Osteocyte (in vitro differentiated cells): ENCODE measurements around the gene EME2. TPM values are rescaled to one million over a fixed set of nuclear protein-coding genes. Genes with fewer than 3 reads are reported as not detected.
"Not testable (repeated sequence)": the region's sequence is repeated elsewhere in the genome, so short reads cannot be mapped to it uniquely, and the experiment has no call there.

Experiments used
- DNase-seq: peaks from one replicate; pipeline ENCODE4 v3.0.0; 2021; ENCODE audit warnings: mixed read lengths; ENCODE audit not compliant: unreplicated experiment; ENCODE audit errors: extremely low spot score
- H3K27ac Mint-ChIP-seq: one replicate; pipeline ENCODE4 v1.8.0; 2021; ENCODE audit warnings: mild to moderate bottlenecking, mixed read lengths; ENCODE audit not compliant: unreplicated experiment
- H3K27me3 Mint-ChIP-seq: one replicate; pipeline ENCODE4 v1.8.0; 2021; ENCODE audit warnings: mixed read lengths; ENCODE audit not compliant: unreplicated experiment
- H3K36me3 Mint-ChIP-seq: one replicate; pipeline ENCODE4 v1.8.0; 2021; ENCODE audit warnings: mixed read lengths; ENCODE audit not compliant: unreplicated experiment
- H3K4me1 Mint-ChIP-seq: one replicate; pipeline ENCODE4 v1.8.0; 2021; ENCODE audit warnings: mixed read lengths; ENCODE audit not compliant: unreplicated experiment
- H3K4me3 Mint-ChIP-seq: one replicate; pipeline ENCODE4 v1.8.0; 2021; ENCODE audit warnings: mild to moderate bottlenecking, moderate library complexity, mixed read lengths; ENCODE audit not compliant: unreplicated experiment
- H3K9me3 Mint-ChIP-seq: one replicate; pipeline ENCODE4 v1.8.0; 2021; ENCODE audit warnings: mixed read lengths; ENCODE audit not compliant: unreplicated experiment
- CTCF ChIP-seq: fragments of 200-600 bp; sonication (generic); IDR thresholded peaks from 2 replicates; pipeline ENCODE4 v1.5.0; 2021; ENCODE audit warnings: antibody characterized with exemption, mild to moderate bottlenecking, moderate library complexity
- total RNA-seq: library from RNA; stranded (reverse); gene quantifications from 2 replicates; pipeline ENCODE4 v1.2.1, GENCODE V29; 2021

Gene EME2
- total RNA-seq, 1 donor from 2014 or later: 21.5 TPM

DNA sequence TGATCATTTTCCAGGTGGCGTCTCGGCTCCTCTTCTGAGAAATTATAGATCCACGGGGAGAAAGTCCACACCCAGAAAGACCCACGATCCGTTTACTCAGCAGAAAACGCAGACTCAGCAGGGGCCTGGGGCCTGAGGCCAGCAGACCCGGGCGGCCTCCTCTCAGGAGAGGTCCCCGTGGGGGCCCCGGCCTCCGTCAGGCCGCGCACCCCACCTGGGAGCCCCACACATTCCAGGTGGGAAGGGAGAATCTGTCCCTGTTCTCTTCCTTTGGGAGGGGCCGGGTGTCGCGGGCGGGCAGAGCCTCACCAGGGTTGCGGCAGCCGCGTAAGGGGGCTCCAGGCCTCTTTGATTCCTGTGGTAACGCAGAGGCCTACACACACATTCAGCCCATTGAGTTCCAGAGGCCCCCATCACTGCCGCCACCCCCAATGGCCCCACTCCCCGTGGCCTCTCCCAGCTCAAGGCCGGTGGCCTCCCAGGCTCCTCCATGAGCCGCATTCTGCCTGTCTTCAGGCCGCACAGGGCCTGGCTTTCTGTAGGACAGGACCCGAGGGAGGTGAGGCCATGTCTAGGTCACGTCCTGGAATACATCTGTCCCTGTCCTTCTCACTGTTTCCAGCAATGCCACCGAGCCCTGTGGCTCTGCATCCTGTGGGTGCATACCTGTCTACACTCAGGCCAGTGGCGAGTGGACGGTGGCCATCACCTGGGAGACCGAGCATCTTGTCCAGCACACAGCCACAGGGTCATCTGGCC, 22.5 kb downstream of the EME2 start:
- H3K4me3 Mint-ChIP-seq: no peak overlapping the region
- H3K27me3 Mint-ChIP-seq: no peaks in the 10 kb centered on the region
- peaks cover 4% of the 10 kb centered on the region for H3K36me3 Mint-ChIP-seq
- H3K27ac Mint-ChIP-seq: no peak overlapping the region
- no peak for DNase-seq
- no peaks in the 10 kb centered on the region for H3K4me1 Mint-ChIP-seq
- no peak for TF ChIP-seq CTCF
- H3K9me3 Mint-ChIP-seq: peaks cover 4% of the 10 kb centered on the region

DNA sequence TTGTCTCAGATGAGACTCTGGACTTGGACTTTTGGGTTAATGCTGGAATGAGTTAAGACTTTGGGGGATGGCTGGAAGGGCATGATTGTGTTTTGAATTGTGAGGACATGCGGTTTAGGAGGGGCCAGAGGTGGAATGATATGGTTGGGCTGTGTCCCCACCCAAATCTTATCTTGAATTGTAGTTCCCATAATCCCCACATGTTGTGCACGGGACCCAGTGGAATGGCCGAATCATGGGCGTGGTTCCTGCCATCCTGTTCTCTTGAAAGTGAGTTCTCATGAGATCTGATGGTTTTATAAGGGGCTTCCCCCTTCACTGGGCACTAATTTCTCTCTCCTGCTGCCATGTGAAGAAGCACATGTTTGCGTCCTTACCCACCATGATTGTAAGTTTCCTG, 26.7 kb downstream of the EME2 start:
- H3K36me3 Mint-ChIP-seq, H3K27ac Mint-ChIP-seq, H3K27me3 Mint-ChIP-seq, H3K4me1 Mint-ChIP-seq, H3K4me3 Mint-ChIP-seq, DNase-seq, H3K9me3 Mint-ChIP-seq: not testable (repeated sequence)

DNA sequence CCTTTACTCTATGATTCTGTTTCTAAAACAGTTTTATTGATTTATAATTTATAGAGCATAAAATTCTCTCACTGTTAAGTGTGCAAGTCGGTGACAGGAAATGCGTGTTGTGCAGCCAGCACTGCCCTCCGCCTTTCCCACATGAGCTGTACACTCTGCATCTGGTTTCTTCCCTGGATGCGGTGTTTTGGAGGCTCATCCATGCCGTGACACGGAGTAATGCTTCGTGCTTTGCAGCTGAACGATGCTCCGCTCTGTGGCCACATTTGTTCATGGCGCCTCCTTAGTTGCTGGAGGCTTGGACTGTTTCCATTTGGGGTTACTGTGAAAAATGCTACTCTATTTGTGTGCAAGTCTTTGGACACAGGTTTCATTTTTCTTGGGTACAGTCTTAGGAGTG, 28.1 kb downstream of the EME2 start:
- H3K36me3 Mint-ChIP-seq: peaks cover 4% of the 10 kb centered on the region
- TF ChIP-seq CTCF: no peak
- no peaks in the 10 kb centered on the region for H3K4me1 Mint-ChIP-seq
- peaks cover 4% of the 10 kb centered on the region for H3K9me3 Mint-ChIP-seq
- no peaks in the 10 kb centered on the region for H3K27me3 Mint-ChIP-seq
- DNase-seq: no peak
- no peak overlapping the region for H3K4me3 Mint-ChIP-seq
- H3K27ac Mint-ChIP-seq: no peak overlapping the region

- H3K27me3 Mint-ChIP-seq: no peaks in the 10 kb centered on the region
- no peak overlapping the region for H3K4me3 Mint-ChIP-seq
- no peaks in the 10 kb centered on the region for H3K9me3 Mint-ChIP-seq
- DNase-seq: no peak
- TF ChIP-seq CTCF: no peak
- peaks cover 4% of the 10 kb centered on the region for H3K4me1 Mint-ChIP-seq
- H3K36me3 Mint-ChIP-seq: peaks cover 11% of the 10 kb centered on the region
- H3K27ac Mint-ChIP-seq: no peak overlapping the region
These were observed 35.0 kb downstream of the EME2 start for GRCh38 chr16:1807626-1808025.

- Mint-ChIP-seq H3K27ac (no peak overlapping the region), H3K4me3 (no peak overlapping the region), H3K27me3 (no peaks in the 10 kb centered on the region)
These were observed 36.1 kb downstream of the EME2 start for GRCh38 chr16:1808691-1809090.

More at GRCh38 chr16:1808691-1809090, 36.1 kb downstream of the EME2 start:
- H3K36me3 Mint-ChIP-seq: peaks cover 14% of the 10 kb centered on the region
- DNase-seq: no peak
- peaks cover 10% of the 10 kb centered on the region for H3K4me1 Mint-ChIP-seq
- no peak for TF ChIP-seq CTCF
- H3K9me3 Mint-ChIP-seq: no peaks in the 10 kb centered on the region
